NB4 (cell line): Measurements from ENCODE around the gene GPR151.

Experiments used
- CTCF ChIP-seq: IDR thresholded peaks from one replicate; pipeline ENCODE4 v1.5.1; 2012; ENCODE audit warnings: low read depth, low read length
- MAX ChIP-seq: IDR thresholded peaks from 2 replicates; pipeline ENCODE4 v1.6.1; 2011; ENCODE audit warnings: low read depth, low read length
- MYC ChIP-seq: IDR thresholded peaks from 2 replicates; pipeline ENCODE4 v1.6.1; 2011; ENCODE audit warnings: low read depth, low read length
- POLR2A ChIP-seq: IDR thresholded peaks from 2 replicates; pipeline ENCODE4 v1.6.1; 2011; ENCODE audit warnings: mild to moderate bottlenecking; ENCODE audit not compliant: insufficient read length; ENCODE audit errors: extremely low read depth

- no peak for TF ChIP-seq CTCF
- no peak for TF ChIP-seq POLR2A
- TF ChIP-seq MAX = no peak
- no peak for TF ChIP-seq MYC
Measured at GRCh38 chr5:146520731-146521130, 4.7 kb upstream of the GPR151 start.
